Osteoblast (primary cell): ENCODE results near the gene RABGAP1L. TPM values are rescaled to one million over a fixed set of nuclear protein-coding genes. Genes with fewer than 3 reads are reported as not detected.

Experiments used
- DNase-seq: peaks from one replicate; pipeline ENCODE4 v3.0.0; 2011; ENCODE audit warnings: low spot score, mixed read lengths; ENCODE audit not compliant: insufficient read length; ENCODE audit errors: missing footprints
- H2AFZ ChIP-seq: 2 replicates; pipeline ENCODE4 v1.6.0; 2011; ENCODE audit warnings: mild to moderate bottlenecking, low read length
- H3K27ac ChIP-seq: 2 replicates; pipeline ENCODE4 v1.5.1; 2011; ENCODE audit warnings: mild to moderate bottlenecking, low read depth, low read length, moderate library complexity
- H3K27me3 ChIP-seq: 2 replicates; pipeline ENCODE4 v1.6.0; 2012; ENCODE audit warnings: mild to moderate bottlenecking, control low read depth, inconsistent platforms, low read length, moderate library complexity; ENCODE audit not compliant: insufficient read depth
- H3K36me3 ChIP-seq: 2 replicates; pipeline ENCODE4 v1.5.1; 2011; ENCODE audit warnings: mild to moderate bottlenecking, low read length, control low read depth, moderate library complexity; ENCODE audit not compliant: insufficient read depth
- H3K4me1 ChIP-seq: 2 replicates; pipeline ENCODE4 v1.5.1; 2011; ENCODE audit warnings: mild to moderate bottlenecking, low read length, control low read depth, moderate library complexity; ENCODE audit not compliant: insufficient read depth
- H3K4me2 ChIP-seq: 2 replicates; pipeline ENCODE4 v1.6.0; 2011; ENCODE audit warnings: mild to moderate bottlenecking, low read length; ENCODE audit not compliant: insufficient read depth
- H3K4me3 ChIP-seq: fragments of 200-600 bp; sonication (generic); 3 replicates; pipeline ENCODE4 v1.5.1; 2012; ENCODE audit warnings: mild to moderate bottlenecking, low read length, inconsistent platforms; ENCODE audit not compliant: insufficient read depth
- H3K79me2 ChIP-seq: 2 replicates; pipeline ENCODE4 v1.6.0; 2012; ENCODE audit warnings: mild to moderate bottlenecking, low read length, control low read depth, inconsistent platforms; ENCODE audit not compliant: insufficient read depth
- H3K9me3 ChIP-seq: 2 replicates; pipeline ENCODE4 v1.5.1; 2011; ENCODE audit warnings: low read depth, low read length, control low read depth
- H4K20me1 ChIP-seq: 2 replicates; pipeline ENCODE4 v1.6.0; 2012; ENCODE audit warnings: mild to moderate bottlenecking, low read length, control low read depth; ENCODE audit not compliant: insufficient read depth
- CTCF ChIP-seq: IDR thresholded peaks from 2 replicates; pipeline ENCODE4 v1.5.1; 2011; ENCODE audit warnings: mild to moderate bottlenecking, low read depth, low read length, moderate library complexity; ENCODE audit errors: extremely low read depth
- total RNA-seq: library from RNA; depleted of rRNA; stranded (reverse); fragments of >200 nt; gene quantifications from 2 replicates; pipeline ENCODE4 v1.2.3, GENCODE V29; 2012

Gene RABGAP1L
- total RNA-seq, 1 donor, result 30.0 TPM

GRCh38 chr1:174448531-174448883, 289.2 kb downstream of the RABGAP1L start:
- H3K79me2 ChIP-seq, result no peaks in the 10 kb centered on the region
- no peaks in the 10 kb centered on the region for H3K27me3 ChIP-seq
- H3K36me3 ChIP-seq, result no peaks in the 10 kb centered on the region
- H4K20me1 ChIP-seq, result no peaks in the 10 kb centered on the region
- no peak for TF ChIP-seq CTCF
- H3K4me1 ChIP-seq, result no peaks in the 10 kb centered on the region
- no peak overlapping the region for H3K4me2 ChIP-seq
- no peak overlapping the region for H3K27ac ChIP-seq
- DNase-seq, result no peak
- no peak overlapping the region for H2AFZ ChIP-seq
- H3K4me3 ChIP-seq, result no peak overlapping the region
- H3K9me3 ChIP-seq, result no peaks in the 10 kb centered on the region

GRCh38 chr1:174448974-174449373, 289.7 kb downstream of the RABGAP1L start:
- Histone ChIP-seq H3K36me3 (no peaks in the 10 kb centered on the region), H3K4me1 (no peaks in the 10 kb centered on the region), H3K27ac (no peak overlapping the region), H2AFZ (no peak overlapping the region), H3K4me2 (no peak overlapping the region), H3K27me3 (no peaks in the 10 kb centered on the region), H3K79me2 (no peaks in the 10 kb centered on the region), H3K4me3 (no peak overlapping the region), H3K9me3 (no peaks in the 10 kb centered on the region), H4K20me1 (no peaks in the 10 kb centered on the region)
- TF ChIP-seq CTCF, result no peak
- no peak for DNase-seq

- H2AFZ ChIP-seq, result no peak overlapping the region
- no peaks in the 10 kb centered on the region for H4K20me1 ChIP-seq
- H3K4me3 ChIP-seq, result no peak overlapping the region
- H3K27me3 ChIP-seq, result no peaks in the 10 kb centered on the region
- no peaks in the 10 kb centered on the region for H3K9me3 ChIP-seq
- H3K79me2 ChIP-seq, result no peaks in the 10 kb centered on the region
- H3K4me1 ChIP-seq, result no peaks in the 10 kb centered on the region
- DNase-seq, result no peak
- no peak overlapping the region for H3K27ac ChIP-seq
- TF ChIP-seq CTCF, result no peak
- H3K36me3 ChIP-seq, result no peaks in the 10 kb centered on the region
- H3K4me2 ChIP-seq, result no peak overlapping the region
Measured at GRCh38 chr1:174451408-174451807, 292.1 kb downstream of the RABGAP1L start.

GRCh38 chr1:174465855-174466254, 306.5 kb downstream of the RABGAP1L start:
- Histone ChIP-seq H3K4me1 (no peaks in the 10 kb centered on the region), H3K4me2 (no peak overlapping the region), H3K4me3 (no peak overlapping the region), H4K20me1 (no peaks in the 10 kb centered on the region), H2AFZ (no peak overlapping the region), H3K27ac (no peak overlapping the region), H3K27me3 (no peaks in the 10 kb centered on the region), H3K36me3 (no peaks in the 10 kb centered on the region), H3K9me3 (no peaks in the 10 kb centered on the region), H3K79me2 (no peaks in the 10 kb centered on the region)
- no peak for TF ChIP-seq CTCF
- no peak for DNase-seq
